DMS 273 treated with DMSO at 0.1 percent for 48 hours (cell line): ENCODE data around the gene SETD2.

ENCODE experiments used
- DNase-seq: peaks from one replicate; lab custom pipeline; 2025; lab: John Stamatoyannopoulos, UW

SETD2 gene

GRCh38 chr3:46998121-46998851, 165.6 kb downstream of the SETD2 start:
- no peak for DNase-seq

- DNase-seq = no peak
Observed at GRCh38 chr3:46997453-46998091, 166.3 kb downstream of the SETD2 start.

GRCh38 chr3:46996689-46997452, 167.0 kb downstream of the SETD2 start:
- DNase-seq = no peak

GRCh38 chr3:46995901-46996562, 167.9 kb downstream of the SETD2 start:
- DNase-seq = no peak

- DNase-seq = no peak
Observed at GRCh38 chr3:46994801-46995731, 168.8 kb downstream of the SETD2 start.

GRCh38 chr3:46993986-46994385, 169.9 kb downstream of the SETD2 start:
- DNase-seq = no peak

- no peak for DNase-seq
Observed at GRCh38 chr3:46993292-46993691, 170.6 kb downstream of the SETD2 start.

- no peak for DNase-seq
Observed at GRCh38 chr3:46992231-46992630, 171.7 kb downstream of the SETD2 start.

- DNase-seq = no peak
Observed at GRCh38 chr3:46991406-46992165, 172.3 kb downstream of the SETD2 start.

- DNase-seq = no peak
Observed at GRCh38 chr3:46990573-46991374, 173.1 kb downstream of the SETD2 start.

- no peak for DNase-seq
Observed at GRCh38 chr3:46989146-46989810, 174.6 kb downstream of the SETD2 start.

- DNase-seq = no peak
Observed at GRCh38 chr3:46988616-46989015, 175.3 kb downstream of the SETD2 start.

GRCh38 chr3:46987743-46988401, 176.0 kb downstream of the SETD2 start:
- DNase-seq = no peak

GRCh38 chr3:46987319-46987742, 176.6 kb downstream of the SETD2 start:
- no peak for DNase-seq

GRCh38 chr3:46986782-46987310, 177.1 kb downstream of the SETD2 start:
- DNase-seq = no peak

GRCh38 chr3:46986055-46986730, 177.7 kb downstream of the SETD2 start:
- no peak for DNase-seq

- no peak for DNase-seq
Observed at GRCh38 chr3:46985588-46985987, 178.3 kb downstream of the SETD2 start.
